IPS DF 19.7 (cell line): Measurements from ENCODE around the gene EPN1.

Experiments
- DNase-seq: peaks from one replicate; pipeline ENCODE4 v3.0.0-alpha.2; 2013; ENCODE audit warnings: low read depth, low spot score

Gene EPN1

GRCh38 chr19:55646889-55647731 lies 27.9 kb upstream of the EPN1 start:
- no peak for DNase-seq

GRCh38 chr19:55647732-55648584 lies 27.1 kb upstream of the EPN1 start, which contains the start of gene CCDC106:
Gene CCDC106 (plus strand): TSS chr19:55648212. CDS start chr19:55649047, 835 bp downstream.
- no peak for DNase-seq

GRCh38 chr19:55648585-55649267 lies 26.3 kb upstream of the EPN1 start:
- DNase-seq, result no peak

GRCh38 chr19:55649268-55650125 lies 25.5 kb upstream of the EPN1 start:
- no peak for DNase-seq

GRCh38 chr19:55650126-55650557 lies 24.9 kb upstream of the EPN1 start:
- DNase-seq, result no peak

- DNase-seq, result no peak
Observed at GRCh38 chr19:55650602-55651230, 24.3 kb upstream of the EPN1 start.

- no peak for DNase-seq
Observed at GRCh38 chr19:55651236-55651635, 23.8 kb upstream of the EPN1 start.

- DNase-seq, result no peak
Observed at GRCh38 chr19:55652311-55653128, 22.5 kb upstream of the EPN1 start.

GRCh38 chr19:55653651-55654322 lies 21.2 kb upstream of the EPN1 start:
- DNase-seq, result no peak

- DNase-seq, result peak; percentile 92
Observed at GRCh38 chr19:55654323-55654867, 20.6 kb upstream of the EPN1 start.

GRCh38 chr19:55654868-55655647 lies 20.0 kb upstream of the EPN1 start, which contains the start of gene U2AF2:
Gene U2AF2 (plus strand): TSS chr19:55655035. CDS start chr19:55655105, 70 bp downstream.
- no peak for DNase-seq

GRCh38 chr19:55655648-55656040 lies 19.4 kb upstream of the EPN1 start:
- no peak for DNase-seq

- DNase-seq, result no peak
Observed at GRCh38 chr19:55656552-55656951, 18.5 kb upstream of the EPN1 start.

- DNase-seq, result no peak
Observed at GRCh38 chr19:55656988-55657747, 17.9 kb upstream of the EPN1 start.

GRCh38 chr19:55658846-55659459 lies 16.1 kb upstream of the EPN1 start:
- no peak for DNase-seq

GRCh38 chr19:55659822-55660221 lies 15.2 kb upstream of the EPN1 start:
- DNase-seq, result no peak

GRCh38 chr19:55660404-55660803 lies 14.6 kb upstream of the EPN1 start:
- no peak for DNase-seq
